Hepatocyte (in vitro differentiated cells): Measurements from ENCODE around the gene FYN.

Experiments
- CTCF ChIP-seq: fragments of 200-600 bp; sonication (generic); IDR thresholded peaks from 2 replicates; pipeline ENCODE4 v1.5.1; 2016; ENCODE audit warnings: antibody characterized with exemption, mild to moderate bottlenecking; ENCODE audit not compliant: poor library complexity
- EZH2 ChIP-seq: fragments of 200-600 bp; sonication (generic); IDR thresholded peaks from 2 replicates; pipeline ENCODE4 v1.6.1; 2016; ENCODE audit warnings: antibody characterized with exemption, mild to moderate bottlenecking, borderline replicate concordance
- EZH2phosphoT487 ChIP-seq: fragments of 200-600 bp; sonication (generic); IDR thresholded peaks from one replicate; pipeline ENCODE4 v1.6.1; 2018; ENCODE audit warnings: antibody characterized with exemption, mild to moderate bottlenecking, low read depth, moderate library complexity; ENCODE audit not compliant: unreplicated experiment, severe bottlenecking

- TF ChIP-seq EZH2 (no peak), CTCF (no peak), EZH2phosphoT487 (no peak)
Observed at GRCh38 chr6:111900735-111901134, 27.5 kb upstream of the FYN start.
